Fibroblast of skin of left biceps (primary cell): ENCODE data around the gene NDRG3.
"Not testable (repeated sequence)": the region's sequence is repeated elsewhere in the genome, so short reads cannot be mapped to it uniquely, and the experiment has no call there.

ENCODE experiments used
- DNase-seq, 2 experiments: peaks; one replicate each; pipeline ENCODE4 v3.0.0-alpha.2; 2013; ENCODE audit warnings: low read depth in 2 of 2

The NDRG3 gene

GRCh38 chr20:36644706-36645095 lies 101.2 kb downstream of the NDRG3 start:
- no peak for DNase-seq

GRCh38 chr20:36644032-36644705 lies 101.7 kb downstream of the NDRG3 start:
- no peak for DNase-seq

GRCh38 chr20:36642136-36642535 lies 103.8 kb downstream of the NDRG3 start:
- no peak for DNase-seq

DNA sequence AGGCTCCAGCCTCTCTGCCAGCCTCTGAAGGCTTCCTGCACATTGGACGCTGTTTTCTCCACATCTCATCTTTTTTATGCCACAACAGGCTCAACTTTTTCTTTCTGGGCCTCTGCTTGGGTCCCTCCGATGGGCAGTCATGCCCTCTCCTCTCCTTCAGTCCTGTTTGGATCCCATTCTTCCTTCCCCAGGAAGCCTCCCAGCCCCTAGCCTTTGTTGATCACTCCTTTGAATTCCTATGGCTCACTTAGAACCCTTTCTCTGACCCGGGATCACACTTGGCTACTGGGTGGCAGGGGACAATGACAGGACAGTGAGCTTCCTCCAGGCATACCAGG lies 104.4 kb downstream of the NDRG3 start:
- DNase-seq, result no peak

DNA sequence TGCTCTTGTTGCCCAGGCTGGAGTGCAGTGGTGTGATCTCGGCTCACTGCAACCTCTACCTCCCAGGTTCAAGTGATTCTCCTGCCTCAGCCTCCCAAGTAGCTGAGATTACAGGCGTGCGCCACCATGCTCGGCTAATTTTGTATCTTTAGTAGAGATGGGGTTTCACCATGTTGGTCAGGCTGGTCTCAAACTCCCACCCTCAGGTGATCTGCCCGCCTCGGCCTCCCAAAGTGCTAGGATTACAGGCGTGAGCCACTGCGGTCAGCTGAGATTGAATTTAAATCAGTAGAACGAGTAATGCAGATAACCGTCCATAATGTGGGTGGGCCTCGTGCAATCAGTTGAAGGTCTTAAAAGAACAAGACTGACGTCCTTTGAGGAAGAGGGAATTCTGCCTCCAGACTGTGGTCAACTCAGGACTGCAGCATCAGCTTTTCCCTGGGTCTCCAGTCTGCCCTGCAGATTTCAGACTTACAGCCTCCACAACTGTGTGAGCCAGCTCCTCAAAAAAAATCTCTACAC lies 107.0 kb downstream of the NDRG3 start:
- not testable (repeated sequence) for DNase-seq

- DNase-seq, result no peak
Observed at GRCh38 chr20:36634342-36634741, 111.5 kb downstream of the NDRG3 start.

DNA sequence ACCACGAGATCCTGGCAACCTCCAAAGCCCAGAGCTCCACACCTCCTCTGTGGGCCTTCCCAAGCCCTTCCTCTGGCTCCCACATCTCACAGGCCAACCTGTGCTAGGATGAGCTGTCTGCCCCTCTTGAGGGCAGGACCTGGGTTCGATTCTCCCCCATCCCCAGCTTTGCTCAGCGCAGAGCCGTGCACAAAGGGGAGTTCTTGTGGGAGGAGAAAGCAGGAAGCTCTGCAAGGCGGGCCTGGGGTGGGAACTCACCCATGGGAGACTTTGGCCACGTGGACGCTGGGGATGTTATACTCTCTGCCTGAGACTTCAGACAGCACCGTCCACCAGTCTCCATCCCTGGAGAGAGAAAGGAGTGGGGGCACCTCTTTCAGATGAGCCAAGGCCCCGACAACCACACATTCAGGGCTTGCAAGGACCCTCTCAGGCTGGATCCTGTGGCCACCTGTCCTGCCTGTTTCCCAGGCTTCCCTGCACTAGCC lies 112.6 kb downstream of the NDRG3 start:
- no peak for DNase-seq

- DNase-seq, result no peak
Observed at GRCh38 chr20:36632487-36633284, 113.2 kb downstream of the NDRG3 start.

- DNase-seq, result no peak
Observed at GRCh38 chr20:36632147-36632486, 113.8 kb downstream of the NDRG3 start.

DNA sequence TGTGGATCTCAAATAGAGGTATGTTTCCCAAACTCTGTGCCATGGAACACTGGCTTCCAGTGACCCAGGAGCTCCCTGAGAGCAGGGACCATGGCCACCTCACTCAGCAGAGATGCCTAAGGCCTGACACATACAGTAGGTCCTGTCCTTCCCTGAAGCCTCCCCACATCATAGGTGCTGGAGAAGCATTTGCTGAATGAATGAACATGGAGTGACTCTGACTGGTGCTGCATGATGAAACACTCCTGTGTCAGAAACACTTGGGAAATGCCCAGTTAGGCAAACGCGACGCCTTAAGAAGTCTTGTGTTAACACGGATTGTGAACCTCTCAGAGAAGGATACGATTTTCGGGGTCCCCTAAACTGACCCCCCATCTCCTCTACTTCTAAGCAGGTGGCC lies 114.2 kb downstream of the NDRG3 start:
- no peak for DNase-seq

DNA sequence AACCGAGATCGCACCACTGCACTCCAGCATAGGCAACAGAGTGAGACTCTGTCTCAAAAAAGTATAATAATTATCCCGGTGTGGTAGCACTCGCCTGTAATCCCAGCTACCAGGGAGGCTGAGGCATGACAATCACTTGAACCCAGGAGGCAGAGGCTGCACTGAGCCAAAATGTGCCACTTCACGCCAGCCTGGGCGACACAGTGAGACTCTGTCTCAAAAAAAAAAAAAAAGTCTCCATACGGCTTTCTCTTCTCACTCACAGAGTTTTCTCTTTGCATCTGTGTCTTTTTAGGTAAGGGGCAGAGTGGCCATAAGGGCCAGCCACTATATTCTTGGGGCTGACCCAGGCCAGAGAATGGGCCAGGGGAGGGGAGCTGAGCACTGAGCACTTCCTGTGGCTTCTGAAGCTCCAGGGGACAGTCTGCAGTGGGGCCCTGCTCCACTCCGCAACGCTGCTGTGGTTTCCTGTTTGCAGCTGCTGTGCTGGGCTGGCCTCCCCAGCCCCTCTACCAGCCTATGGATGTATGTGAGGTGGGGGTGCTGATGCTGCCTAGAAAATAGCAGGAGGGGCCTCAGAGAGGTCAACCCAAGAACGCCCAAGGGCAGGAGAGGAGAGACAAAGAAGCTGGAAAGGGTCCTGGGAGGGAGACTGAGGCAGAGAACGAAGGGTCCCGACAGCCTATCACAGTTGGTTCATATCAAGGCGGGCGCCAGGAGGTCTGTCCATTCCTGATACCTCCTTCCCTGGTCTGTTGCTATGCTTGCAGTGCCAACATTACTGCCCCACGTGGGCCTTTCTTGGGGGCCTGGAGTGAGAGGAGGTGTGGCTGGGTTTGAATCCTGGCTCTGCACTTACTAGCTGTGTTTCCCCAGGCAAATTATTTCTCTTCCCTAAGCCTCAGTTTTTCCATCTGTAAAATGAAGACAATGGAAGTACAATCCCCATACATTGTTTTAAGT lies 115.9 kb downstream of the NDRG3 start:
- DNase-seq, result no peak

GRCh38 chr20:36628076-36628475 lies 117.8 kb downstream of the NDRG3 start:
- DNase-seq, result no peak

GRCh38 chr20:36624944-36625324 lies 121.0 kb downstream of the NDRG3 start:
- no peak for DNase-seq

DNA sequence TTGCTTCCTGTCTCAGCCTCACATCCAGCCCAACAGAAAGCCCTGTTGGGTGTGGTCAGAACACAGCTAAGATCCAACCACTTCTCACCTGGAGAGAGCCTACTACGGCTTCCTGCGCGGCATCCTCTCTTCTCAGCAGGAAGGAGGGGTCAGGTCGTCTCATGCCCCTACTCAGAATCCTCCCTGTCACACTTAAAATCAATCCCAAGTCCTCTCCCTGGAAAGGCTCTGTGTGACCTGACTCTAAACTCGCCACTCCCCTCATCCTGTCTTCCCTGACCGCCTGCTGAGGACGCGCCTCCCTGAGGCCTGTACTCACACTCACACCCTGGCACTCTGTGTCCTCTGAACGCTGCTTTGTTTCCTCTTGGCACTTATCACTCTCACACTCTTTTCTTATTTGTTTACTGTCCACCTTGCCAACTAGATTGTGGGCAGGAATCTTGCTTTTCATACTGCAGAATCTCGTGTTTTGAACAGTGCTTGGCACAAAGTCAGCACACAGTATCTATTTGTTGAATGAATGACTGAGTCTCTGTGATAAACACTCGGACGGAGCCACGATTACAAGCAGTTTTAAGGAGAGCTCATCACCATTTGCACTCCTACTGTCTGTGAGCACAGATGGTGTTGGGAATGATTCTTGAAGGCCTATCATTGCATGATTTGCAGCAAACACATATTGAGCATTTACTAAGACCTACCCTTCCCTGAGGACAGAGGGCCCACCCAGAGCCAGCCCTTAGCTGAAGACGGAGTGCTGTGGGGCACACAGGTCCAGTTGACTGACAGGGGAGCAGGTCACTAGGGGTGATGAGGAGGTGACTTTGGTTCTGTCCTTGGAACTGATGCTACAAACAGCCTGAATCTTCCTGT lies 121.6 kb downstream of the NDRG3 start:
- DNase-seq, result no peak

GRCh38 chr20:36623444-36623843 lies 122.4 kb downstream of the NDRG3 start:
- DNase-seq, result no peak

DNA sequence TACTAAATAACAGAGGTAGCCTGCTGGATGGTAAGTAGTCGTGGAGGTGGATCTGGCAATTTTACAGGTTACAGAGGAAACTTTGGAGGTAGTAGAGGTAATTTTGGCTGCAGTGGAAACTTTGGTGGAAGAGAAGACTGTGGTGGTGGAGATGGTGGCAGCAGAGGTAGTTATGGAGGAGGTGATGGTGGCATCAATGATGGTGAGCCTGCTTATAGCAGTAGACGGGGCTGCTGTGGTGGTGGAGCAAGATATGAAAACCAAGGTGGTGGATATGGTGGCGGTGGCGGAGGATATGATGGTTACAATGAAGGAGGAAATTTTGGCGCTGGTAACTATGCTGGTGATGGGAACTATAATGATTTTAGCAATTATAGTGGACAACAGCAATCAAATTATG lies 125.0 kb downstream of the NDRG3 start:
- no peak for DNase-seq

GRCh38 chr20:36614781-36615557 lies 130.9 kb downstream of the NDRG3 start:
- no peak for DNase-seq

- no peak for DNase-seq
Observed at GRCh38 chr20:36613974-36614373, 131.9 kb downstream of the NDRG3 start.

DNA sequence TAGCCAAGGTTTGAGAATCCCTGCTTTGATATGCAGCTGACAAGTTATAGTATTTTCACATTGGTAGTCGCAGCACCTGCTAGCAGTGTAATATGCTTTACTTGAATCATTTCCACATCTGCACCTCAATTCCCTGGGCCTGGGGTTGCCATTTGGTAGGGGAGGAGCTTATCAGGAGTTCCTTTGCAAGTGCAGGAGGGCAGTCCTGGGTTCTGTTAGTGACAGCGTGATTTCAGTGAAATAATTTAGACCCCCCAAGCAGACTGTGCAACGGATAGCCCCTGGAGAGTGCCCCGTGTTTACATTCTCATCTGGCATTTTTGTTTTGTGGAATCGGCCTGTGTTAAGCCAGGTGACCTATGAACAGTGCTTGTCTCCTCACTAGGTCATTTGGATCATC lies 134.3 kb downstream of the NDRG3 start:
- no peak for DNase-seq

DNA sequence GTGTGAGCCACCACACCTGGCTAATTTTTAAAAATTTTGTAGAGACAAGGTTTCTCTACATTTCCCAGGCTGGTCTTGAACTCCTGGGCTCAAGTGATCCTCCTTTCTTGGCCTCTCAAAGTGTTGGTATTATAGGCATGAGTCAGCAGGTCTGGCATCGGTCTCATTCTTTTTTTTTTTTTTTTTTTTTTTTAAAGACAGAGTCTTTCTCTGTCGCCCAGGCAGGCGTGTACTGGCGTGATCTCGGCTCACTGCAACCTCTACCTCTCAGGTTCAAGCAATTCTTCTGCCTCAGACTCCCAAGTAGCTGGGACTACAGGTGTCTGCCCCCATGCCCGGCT lies 137.5 kb downstream of the NDRG3 start:
- DNase-seq, result not testable (repeated sequence)
